ENCODE results near the gene CNNM4.

CNNM4 gene

GRCh38 chr2:96739633-96740428 is 20.9 kb upstream of the CNNM4 start, which contains the start of gene LMAN2L:
LMAN2L (minus strand) TSS chr2:96740064; CDS start chr2:96740040, 24 bp downstream.
- peak; percentile 98 for DNase-seq (ENCODE audit: low read depth)
- no peak for TF ChIP-seq CTCF (IDR thresholded peaks at IDR 0.05; ENCODE audit: insufficient read depth, low read depth, low read length, missing control alignments)
- H3K4me3 ChIP-seq (ENCODE audit: low read depth, low read length) = peak within 1 kb of the TSS; percentile 91

GRCh38 chr2:96747061-96747617 is 13.6 kb upstream of the CNNM4 start:
- no peak for TF ChIP-seq CTCF (IDR thresholded peaks at IDR 0.05; ENCODE audit: insufficient read depth, low read depth, low read length, missing control alignments)
- DNase-seq (ENCODE audit: low read depth) = no peak
- no peak overlapping the region for H3K4me3 ChIP-seq (ENCODE audit: low read depth, low read length)

GRCh38 chr2:96751800-96752199 is 8.9 kb upstream of the CNNM4 start:
- H3K4me3 ChIP-seq (ENCODE audit: low read depth, low read length) = no peak overlapping the region
- DNase-seq (ENCODE audit: low read depth) = no peak
- TF ChIP-seq CTCF (IDR thresholded peaks at IDR 0.05; ENCODE audit: insufficient read depth, low read depth, low read length, missing control alignments) = no peak

- no peak for DNase-seq (ENCODE audit: low read depth)
- no peak for TF ChIP-seq CTCF (IDR thresholded peaks at IDR 0.05; ENCODE audit: insufficient read depth, low read depth, low read length, missing control alignments)
- H3K4me3 ChIP-seq (ENCODE audit: low read depth, low read length) = no peak overlapping the region
Observed at GRCh38 chr2:96753661-96754282, 6.9 kb upstream of the CNNM4 start.

- no peak for TF ChIP-seq CTCF (IDR thresholded peaks at IDR 0.05; ENCODE audit: insufficient read depth, low read depth, low read length, missing control alignments)
- DNase-seq (ENCODE audit: low read depth) = no peak
- no peak overlapping the region for H3K4me3 ChIP-seq (ENCODE audit: low read depth, low read length)
Observed at GRCh38 chr2:96754317-96754716, 6.4 kb upstream of the CNNM4 start.

- DNase-seq (ENCODE audit: low read depth) = no peak
- TF ChIP-seq CTCF (IDR thresholded peaks at IDR 0.05; ENCODE audit: insufficient read depth, low read depth, low read length, missing control alignments) = no peak
- H3K4me3 ChIP-seq (ENCODE audit: low read depth, low read length) = no peak overlapping the region
Observed at GRCh38 chr2:96756788-96757476, 3.8 kb upstream of the CNNM4 start.
